ENCODE measurements around the gene ZDHHC8.

Gene ZDHHC8

DNA sequence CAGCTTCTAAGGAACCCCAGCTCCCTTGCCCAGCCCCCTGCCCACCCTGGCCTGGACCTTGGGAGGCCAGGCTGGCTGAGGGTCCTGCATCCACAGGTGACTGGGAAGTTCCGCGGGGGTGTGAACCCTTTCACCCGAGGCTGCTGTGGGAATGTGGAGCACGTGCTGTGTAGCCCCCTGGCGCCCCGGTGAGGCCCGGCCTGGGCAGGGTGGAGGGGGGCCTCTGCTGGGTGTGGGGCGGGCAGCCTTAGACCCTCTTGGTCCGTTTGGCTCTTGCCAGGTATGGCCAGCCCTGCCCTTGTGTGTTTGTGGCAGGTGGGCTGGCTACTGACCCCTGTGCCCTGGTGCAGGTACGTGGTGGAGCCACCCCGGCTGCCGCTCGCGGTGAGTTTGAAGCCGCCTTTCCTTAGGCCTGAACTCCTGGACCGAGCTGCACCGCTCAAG is 8.9 kb downstream of the ZDHHC8 start:
- in situ Hi-C loops (cut with MboI; ENCODE audit: low sequenced_read_pairs), result no loop called here

DNA sequence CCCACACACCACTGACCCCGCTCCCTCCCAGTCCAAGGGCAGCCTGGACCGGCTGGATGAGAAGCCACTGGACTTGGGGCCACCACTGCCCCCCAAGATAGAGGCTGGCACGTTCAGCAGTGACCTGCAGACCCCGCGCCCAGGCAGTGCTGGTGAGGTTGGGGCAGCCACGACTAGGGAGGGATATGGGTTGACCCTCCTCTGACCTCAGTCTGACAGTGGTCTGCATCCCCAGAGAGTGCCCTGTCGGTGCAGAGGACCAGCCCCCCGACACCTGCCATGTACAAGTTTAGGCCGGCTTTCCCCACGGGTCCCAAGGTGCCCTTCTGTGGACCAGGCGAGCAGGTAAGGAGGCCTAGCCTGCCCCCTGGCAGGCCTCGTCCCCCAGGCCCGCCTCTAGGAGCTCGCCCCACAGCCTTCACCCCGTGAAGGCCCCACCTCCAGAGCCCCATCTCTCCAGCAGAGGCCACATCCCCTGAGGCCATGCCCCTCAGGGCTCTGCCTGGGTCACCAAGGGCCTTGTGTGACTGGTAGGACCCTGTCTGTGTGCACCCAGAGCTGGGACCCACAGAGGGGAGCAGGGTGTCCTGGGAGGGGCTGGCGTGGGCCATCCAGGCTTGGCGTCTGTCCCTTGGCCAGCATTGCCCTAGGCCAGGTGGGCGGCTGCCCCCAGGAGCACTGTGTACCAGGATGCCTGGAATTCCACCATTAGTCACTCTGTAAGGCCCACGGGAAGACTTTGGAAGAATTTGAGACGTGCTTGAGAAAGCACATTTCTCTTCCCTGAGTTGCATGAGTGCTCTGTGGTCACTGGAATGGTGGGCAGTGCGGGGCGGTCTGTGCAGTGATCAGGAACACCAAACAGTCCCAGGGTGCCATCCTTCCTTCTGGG is 9.8 kb downstream of the ZDHHC8 start:
- in situ Hi-C loops (cut with MboI; ENCODE audit: low sequenced_read_pairs), result no loop called here

DNA sequence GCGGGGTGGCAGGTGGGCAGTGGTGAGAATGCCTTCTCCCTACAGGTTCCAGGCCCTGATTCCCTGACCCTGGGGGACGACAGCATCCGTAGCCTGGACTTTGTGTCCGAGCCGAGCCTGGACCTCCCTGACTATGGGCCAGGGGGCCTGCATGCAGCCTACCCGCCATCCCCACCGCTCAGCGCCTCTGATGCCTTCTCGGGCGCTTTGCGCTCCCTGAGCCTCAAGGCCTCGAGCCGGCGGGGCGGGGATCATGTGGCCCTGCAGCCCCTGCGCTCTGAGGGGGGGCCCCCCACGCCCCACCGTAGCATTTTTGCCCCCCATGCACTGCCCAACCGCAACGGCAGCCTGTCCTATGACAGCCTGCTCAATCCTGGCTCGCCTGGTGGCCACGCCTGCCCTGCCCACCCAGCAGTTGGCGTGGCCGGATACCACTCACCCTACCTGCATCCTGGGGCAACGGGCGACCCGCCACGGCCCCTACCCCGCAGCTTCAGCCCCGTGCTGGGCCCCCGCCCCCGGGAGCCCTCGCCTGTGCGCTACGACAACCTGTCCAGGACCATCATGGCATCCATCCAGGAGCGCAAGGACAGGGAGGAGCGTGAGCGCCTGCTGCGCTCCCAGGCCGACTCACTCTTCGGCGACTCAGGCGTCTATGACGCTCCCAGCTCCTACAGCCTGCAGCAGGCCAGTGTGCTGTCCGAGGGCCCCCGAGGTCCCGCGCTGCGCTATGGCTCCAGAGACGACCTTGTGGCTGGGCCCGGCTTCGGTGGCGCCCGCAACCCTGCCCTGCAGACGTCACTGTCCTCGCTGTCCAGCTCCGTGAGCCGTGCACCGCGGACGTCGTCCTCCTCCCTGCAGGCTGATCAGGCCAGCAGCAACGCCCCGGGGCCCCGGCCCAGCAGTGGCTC is 11.4 kb downstream of the ZDHHC8 start:
- in situ Hi-C loops (cut with MboI; ENCODE audit: low sequenced_read_pairs), result no loop called here

DNA sequence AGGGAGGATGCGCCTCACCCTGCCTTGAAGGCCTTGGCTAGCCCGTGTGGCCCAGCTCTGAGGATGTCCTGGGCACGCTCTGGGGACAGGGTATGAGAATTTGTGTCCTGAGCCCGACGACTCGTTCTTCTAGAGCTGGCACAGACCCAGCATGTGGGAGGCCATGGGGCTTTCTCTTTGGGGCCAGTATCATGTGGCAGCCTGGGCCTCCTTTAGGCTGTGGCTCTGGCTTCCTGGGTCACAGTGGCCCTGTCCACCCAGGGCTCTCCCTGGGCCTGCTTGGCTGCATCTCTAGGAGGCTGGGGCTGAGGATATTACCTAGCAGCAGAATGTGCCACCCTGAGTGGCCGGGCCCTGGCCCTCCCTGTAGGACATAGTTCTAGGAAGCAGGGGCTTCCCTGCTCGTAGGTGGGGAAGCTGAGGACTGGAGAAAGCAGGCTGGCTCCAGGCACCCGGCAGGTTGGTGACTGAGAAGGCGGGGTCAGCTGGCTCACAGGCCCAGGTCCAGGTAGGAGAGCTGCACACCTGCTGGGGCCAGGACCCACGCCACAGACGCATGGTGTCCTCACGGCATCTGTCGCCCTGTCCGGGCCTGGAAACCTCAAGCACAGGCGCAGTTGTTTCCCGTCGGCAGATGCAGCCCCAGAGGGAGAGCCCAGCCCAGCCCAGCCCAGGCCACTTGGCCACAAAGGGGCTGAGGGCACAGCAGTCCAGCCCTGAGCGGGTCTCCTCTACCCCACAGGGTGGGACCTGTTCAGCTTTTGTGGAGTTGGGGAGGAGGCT is 12.5 kb downstream of the ZDHHC8 start:
- in situ Hi-C loops (cut with MboI; ENCODE audit: low sequenced_read_pairs), result no loop called here

DNA sequence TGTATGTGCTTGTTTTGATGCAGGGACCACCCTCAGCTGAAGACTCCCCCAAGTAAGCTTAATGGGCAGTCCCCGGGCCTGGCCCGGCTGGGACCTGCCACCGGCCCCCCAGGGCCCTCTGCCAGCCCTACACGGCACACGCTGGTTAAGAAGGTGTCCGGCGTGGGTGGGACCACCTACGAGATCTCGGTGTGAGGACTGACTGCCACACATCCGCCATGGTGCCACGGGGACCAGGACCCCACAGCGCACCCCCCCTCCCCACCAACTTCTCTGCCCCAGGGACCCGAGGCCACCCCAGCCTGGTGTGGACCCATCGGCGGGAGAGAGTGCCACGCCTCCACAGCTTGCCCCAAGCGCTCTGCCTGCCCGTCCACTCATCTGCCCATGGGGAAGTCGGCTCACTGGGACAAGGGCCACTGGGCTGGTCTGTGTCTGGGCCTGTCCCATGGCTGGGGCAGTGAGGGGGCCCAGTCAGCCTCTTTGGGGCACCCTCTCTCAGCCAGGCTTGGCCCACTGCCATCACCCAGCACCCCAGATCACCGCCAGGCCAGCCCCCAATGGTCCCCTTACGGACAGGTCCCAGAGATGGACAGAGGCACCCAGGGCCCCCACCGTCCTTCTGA is 13.7 kb downstream of the ZDHHC8 start:
- in situ Hi-C loops (cut with MboI; ENCODE audit: low sequenced_read_pairs), result no loop called here

DNA sequence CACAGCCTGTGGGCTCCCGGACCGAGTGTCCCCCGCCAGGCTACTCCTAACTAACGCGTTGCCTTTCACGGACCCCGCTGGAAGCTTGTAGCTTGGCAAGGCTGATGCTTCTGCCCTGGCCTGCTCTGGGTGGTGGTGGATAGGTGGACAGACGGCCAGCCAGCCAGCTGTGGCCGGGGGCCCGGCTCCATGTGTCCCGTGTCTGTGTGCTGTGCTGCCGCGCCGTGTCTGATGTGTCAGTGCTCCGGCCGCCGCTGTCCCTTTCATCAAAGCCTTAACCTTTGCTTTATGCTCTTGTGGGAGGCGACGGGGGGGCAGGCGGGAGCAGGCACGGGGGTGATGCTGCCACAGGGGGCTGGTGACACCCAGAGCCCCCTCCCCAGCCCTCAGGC is 14.2 kb downstream of the ZDHHC8 start:
- in situ Hi-C loops (cut with MboI; ENCODE audit: low sequenced_read_pairs), result no loop called here

DNA sequence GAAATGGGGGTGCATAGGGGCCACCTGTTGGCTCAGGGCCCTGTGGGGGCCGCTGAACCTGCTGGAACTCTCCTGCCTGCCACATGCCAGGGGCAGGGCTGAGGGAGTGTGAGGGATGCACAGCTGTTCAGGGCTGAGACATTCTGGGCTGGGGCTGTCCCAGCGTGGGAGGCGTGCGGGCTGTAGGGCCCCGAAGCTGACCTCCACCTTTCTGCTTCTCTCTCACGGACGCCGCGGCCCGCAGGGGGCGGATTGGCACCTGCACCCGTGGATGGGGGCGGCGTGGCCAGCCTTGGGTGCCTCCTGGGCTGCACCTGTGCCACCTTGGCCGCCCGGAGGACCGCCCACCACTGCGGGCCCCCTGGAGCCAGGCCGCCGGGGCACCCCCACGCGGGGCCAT is 15.2 kb downstream of the ZDHHC8 start:
- in situ Hi-C loops (cut with MboI; ENCODE audit: low sequenced_read_pairs), result no loop called here

DNA sequence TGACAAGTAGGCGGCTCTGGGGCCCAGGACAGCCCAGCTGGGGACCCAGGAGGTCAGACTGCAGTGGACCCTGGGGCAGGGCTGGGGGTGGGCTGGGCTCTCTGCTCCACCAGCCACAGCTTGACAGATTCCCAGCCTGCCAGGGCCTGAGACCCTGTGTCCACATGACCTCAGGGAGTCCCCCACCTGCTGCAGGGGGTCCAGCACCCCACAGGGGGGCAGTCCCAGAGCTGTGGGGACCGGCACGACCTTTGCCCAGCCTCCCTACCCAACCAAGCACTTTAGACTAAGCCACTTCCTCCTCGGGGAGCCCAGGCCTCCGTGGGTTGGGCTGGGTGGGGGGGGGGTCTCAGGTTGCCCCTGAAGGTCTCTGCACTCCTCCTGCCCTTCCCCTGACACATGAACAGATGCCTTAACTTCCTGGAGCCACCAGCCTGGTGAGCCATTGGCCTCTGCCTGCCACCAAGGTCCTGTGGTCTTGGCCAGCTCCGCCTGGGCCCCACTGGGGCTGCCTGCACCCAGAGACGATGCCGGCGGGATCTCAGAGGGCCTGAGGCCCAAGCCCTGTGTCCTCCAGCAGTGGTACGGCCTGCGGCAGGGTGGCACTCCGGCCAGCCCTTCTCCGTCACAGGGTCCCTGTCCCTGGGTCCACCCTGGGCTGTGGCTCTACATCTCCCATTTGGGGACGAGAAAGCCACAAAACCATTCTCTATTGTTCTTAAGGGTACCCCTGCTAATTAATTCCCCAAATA is 15.8 kb downstream of the ZDHHC8 start:
- in situ Hi-C loops (cut with MboI; ENCODE audit: low sequenced_read_pairs), result no loop called here

DNA sequence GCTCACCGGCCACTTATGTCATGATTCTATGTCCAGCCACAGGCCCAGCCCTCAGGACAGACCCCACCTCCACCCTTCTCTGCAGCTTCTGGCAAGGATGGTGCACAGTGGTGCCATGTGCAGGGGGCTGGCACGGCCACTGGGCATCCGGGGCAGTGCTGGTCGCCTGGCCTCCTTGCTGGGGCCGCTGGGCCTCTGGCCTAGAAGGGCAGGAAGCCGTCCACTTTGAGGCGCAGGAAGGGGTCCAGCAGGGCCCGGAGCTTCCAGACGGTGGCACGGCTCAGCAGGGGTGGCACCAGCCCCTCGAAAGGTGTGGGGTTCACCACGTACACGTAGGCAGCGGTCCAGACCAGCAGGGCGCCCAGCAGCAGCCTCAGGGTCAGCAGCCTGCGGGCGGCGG is 16.8 kb downstream of the ZDHHC8 start:
- in situ Hi-C loops (cut with MboI; ENCODE audit: low sequenced_read_pairs), result no loop called here

DNA sequence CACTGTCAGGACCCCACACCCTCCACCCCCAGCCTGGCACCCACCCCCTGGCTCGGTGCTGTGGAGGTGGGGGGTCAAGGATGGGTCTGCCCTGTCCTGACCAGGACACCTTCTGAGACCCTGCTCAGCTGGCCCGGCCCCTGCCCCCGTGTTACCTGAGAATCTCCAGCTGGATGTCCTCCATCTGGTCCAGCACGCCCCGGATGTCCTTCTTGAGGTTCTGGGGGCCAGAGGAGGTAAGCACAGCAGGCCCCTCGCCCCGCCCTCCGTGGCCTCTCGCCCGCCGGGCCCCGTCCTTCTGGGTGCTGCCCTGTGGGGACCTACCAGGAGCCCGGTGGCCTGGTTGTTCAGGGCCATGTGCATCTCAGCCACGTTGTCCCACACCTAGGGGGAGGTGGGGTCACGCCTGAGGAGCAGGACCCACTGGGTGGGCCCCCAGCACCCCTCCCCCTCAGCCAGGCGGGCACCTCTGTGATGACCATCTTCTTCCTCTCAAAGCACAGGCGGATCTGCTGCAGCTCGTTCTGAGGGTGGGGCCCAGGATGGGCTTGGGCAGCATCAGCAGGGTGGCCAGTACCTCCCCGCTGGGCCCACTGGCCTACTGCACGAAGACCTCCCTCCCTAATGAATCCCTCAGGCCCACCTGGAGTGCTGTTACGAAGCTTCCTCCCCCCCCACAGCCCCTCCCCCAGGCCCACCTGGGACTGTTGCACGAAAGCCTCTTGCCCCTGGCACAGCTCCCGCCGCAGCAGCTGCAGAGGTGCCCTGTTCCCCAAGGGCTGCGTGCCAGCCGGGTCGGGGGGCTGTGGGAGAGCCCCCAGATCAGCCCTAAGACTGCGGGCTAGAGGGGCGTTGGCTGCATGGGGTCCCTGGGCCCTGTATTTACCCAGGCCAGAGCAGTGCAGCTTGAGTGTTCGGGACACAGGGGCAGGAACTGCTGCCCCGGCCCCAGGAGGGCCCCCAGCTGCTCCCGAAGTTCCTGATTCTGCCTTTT is 17.9 kb downstream of the ZDHHC8 start:
- in situ Hi-C loops (cut with MboI; ENCODE audit: low sequenced_read_pairs), result loop anchor here (10.0 kb wide), 2 partner anchors 125 to 315 kb away; no protein-coding TSS in a partner anchor

DNA sequence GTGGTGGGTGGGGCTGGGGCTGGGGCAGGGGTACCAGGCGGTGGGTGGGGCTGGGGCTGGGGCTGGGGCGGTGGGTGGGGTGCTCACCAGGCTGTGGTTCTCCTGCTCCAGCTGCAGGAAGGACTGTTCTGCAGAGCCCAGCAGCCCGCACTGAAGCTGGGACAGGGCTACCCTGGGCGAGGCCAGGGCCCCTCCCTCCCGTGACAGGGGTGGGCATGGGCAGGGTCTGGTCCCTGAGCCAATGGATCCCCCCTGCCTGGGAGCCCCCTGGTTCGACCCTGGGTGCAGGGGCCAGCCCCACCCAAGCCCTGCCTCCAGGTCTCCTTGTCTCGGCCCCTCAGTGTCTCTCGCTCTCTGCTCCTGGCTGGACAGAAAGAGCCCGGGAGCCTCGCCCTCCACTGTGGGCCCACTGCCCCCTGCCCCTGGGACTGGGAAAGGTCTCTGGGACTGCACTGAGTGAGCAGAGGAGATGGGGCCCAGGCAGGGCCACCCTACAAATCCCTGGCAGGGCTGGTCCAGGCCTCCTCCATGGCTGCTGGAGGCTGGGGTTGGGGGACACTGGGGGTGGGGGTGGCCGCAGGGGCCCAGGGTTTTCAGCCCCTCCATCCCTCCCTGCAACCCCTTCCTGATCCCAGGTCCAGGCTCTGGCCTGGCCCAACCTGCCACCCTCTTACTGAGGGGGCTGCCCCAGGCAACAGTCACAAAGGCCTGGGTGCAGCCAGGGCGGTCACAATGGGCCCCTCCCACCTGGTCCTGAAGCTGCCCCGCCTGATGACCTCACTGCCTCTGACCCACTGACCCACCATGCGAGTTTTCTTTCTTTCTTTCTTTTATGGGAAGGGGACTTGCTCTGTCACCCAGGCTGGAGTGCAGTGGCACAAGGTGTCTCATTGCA is 19.0 kb downstream of the ZDHHC8 start, which contains the start of gene CCDC188:
Gene CCDC188, minus strand, starts transcription at position 675 of the 895 bp plus-strand sequence. Its CDS starts 69 bp downstream, at position 606.
- in situ Hi-C loops (cut with MboI; ENCODE audit: low sequenced_read_pairs), result loop anchor here (10.0 kb wide), 2 partner anchors 124 to 314 kb away; no protein-coding TSS in a partner anchor

DNA sequence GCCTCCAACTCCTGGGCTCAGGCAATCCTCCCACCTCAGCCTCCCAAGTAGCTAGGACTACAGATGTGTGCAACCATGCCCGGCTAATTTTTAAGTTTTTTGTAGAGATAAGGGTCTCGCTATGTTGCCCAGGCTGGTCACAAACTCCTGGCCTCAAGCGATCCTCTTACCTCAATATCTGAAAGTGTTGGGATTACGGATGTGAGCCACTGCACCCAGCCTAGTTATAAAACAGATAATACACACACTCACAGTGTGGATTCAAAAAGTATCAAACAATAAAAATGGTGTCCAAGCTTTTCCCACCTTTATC is 19.6 kb downstream of the ZDHHC8 start:
- in situ Hi-C loops (cut with MboI; ENCODE audit: low sequenced_read_pairs), result loop anchor here (10.0 kb wide), 2 partner anchors 124 to 314 kb away; no protein-coding TSS in a partner anchor

DNA sequence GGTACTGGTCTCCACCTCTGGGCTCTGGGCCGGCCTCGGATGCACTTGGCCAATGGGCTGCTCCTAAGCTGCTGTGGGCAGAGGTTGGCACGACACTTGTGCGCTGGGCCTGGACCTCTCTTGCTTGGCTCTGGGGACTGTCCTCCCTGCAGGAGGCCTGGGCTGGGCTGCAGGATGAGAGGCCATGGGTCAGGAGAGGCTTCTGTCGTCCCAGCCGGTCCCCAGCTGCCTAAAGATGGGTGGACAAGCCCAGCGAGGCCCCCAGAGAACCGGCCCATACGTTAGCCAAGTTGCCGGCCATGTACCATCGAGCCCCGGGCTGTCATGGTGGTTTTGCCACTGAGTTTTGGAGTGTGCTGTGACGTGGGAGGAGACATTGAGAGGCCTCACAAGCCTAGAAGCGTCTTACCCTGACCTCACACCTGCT is 20.9 kb downstream of the ZDHHC8 start:
- in situ Hi-C loops (cut with MboI; ENCODE audit: low sequenced_read_pairs), result loop anchor here (10.0 kb wide), 2 partner anchors 122 to 312 kb away; no protein-coding TSS in a partner anchor

DNA sequence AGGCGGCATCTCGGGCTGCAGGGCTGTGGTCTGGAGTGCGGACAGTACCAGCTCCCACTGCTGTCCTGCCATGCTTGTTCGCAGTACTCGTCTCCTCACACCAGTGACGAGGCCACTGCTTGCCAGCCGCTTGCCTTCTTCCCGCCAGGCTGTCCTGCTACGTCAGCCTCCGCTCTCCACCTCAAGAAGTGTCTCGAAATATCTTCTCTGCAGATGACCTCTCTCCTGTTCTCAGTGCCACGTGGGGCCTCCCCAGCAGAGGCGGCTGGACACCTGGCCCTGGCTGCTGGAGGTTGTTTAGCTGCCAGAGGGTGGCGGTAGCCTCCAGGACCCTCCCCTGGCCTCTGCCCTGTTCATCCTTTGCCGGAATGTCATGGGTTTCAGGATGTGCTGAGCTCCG is 22.3 kb downstream of the ZDHHC8 start:
- in situ Hi-C loops (cut with MboI; ENCODE audit: low sequenced_read_pairs), result loop anchor here (10.0 kb wide), 2 partner anchors 121 to 311 kb away; no protein-coding TSS in a partner anchor

DNA sequence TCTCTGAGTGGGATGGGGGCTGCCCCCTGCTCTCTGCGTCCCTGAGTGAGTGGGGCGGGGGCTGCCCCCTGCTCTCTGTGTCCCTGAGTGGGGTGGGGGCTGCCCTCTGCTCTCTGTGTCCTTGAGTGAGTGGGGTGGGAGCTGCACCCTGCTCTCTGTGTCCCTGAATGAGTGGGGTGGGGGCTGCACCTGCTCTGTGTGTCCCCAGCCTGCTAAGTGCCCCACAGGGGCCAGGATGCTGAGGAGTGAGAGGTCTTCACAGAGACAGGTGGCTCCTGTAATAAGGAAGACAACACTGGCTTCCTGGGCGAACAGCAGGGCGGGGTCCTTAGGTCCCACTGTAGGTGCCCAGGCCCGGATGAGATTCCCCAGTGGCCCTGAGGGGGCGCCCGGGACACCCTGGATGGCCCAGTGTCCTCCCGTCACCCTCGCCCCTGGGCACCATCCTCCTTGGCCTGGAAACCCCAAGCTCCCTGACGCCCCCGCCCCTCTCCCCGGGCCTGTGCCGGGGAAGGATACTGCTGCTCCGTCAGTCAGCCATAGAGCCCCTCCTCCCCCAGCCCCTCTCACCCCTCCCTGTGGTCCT is 23.1 kb downstream of the ZDHHC8 start:
- in situ Hi-C loops (cut with MboI; ENCODE audit: low sequenced_read_pairs), result loop anchor here (10.0 kb wide), 2 partner anchors 120 to 310 kb away; no protein-coding TSS in a partner anchor

DNA sequence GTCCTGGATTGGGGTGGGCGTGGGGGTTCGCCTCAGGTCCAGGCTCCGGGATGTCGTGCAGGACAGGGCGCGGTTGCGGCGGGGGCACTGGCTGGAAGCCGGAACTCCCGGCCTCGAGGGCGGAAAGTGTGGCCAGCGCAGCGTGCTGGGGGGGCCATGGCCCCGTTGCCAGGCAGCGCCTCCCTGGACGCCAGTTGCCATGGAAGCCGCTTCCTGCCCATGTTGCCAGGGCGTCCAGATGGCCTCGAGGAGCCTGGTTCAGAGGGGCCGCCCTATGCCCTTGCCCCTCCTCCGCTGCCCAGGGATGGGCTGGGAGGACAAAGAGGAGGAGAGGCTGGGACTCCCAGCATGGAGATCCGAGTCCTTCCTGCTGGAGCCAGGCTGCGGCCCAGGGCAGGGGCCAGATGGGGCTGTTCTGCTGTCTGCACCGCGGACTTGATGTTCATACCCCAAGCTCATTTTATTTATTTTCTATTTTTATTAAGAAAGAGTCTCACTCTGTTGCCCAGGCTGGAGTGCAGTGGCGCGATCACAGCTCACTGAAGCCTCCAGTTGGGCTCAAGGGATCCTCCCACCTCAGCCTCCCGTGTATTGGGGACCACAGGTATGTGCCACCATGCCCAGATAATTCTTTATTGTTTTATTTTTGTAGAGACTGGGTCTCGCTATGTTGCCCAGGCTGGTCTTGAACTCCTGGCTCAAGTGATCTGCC is 23.9 kb downstream of the ZDHHC8 start:
- in situ Hi-C loops (cut with MboI; ENCODE audit: low sequenced_read_pairs), result loop anchor here (10.0 kb wide), 2 partner anchors 119 to 309 kb away; no protein-coding TSS in a partner anchor

Data from HL-60/S4 (cell line).